Measurements from ENCODE around the gene SPATA19.

The SPATA19 gene

GRCh38 chr11:133817449-133817848, 27.9 kb downstream of the SPATA19 start:
- no peak for DNase-seq

DNA sequence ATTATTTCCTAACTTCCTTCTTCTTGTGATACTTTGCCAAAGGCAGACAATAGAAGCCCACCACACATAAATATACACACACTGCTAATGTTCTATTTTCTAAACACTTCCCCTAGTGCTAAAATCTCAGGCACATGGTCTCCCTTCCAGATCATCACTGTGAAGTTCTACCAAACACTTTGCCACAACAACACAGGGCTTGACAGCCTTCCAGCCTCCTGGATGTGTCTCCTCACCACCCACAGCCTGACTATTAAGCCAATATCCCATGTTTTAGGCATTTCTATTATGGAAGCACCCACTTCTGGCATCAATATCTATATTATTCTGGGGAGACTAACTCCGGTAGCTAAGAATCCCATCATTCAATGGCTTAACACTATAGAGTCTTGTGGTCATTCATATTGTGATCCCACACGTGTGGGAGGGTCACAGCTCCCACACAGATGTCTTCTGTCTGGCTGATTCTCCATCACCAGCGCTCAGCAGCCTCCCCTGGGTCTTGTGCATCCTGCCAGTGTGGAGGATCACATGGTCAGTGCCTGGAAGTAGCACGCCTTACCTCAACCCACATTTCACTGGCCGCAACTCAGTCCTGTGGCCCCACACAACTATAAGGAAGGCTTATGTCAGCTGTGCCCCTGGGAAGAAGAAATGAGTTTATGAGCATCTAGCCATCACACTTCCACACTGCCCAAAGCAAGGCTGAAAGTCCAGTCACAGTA, 29.0 kb downstream of the SPATA19 start:
- no peak for DNase-seq

DNA sequence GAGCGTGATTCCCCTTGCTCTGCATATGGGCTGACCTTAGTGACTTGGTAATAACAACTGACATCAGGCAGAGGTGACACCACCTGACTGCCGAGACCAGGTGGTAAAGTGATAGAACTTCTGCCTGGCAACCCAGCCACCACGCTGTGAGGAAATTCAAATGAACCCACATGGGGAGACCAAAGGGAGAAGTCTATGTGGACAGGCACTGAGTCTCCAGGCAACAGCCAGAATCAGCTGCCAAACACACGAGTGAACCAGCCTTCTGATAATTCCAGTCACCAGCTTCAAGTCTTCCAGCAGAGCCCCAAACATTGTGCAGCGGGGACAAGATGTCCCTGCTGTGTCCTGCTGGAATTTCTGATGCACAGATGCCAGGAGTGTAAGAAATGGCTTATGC, 29.7 kb downstream of the SPATA19 start:
- DNase-seq = no peak

DNA sequence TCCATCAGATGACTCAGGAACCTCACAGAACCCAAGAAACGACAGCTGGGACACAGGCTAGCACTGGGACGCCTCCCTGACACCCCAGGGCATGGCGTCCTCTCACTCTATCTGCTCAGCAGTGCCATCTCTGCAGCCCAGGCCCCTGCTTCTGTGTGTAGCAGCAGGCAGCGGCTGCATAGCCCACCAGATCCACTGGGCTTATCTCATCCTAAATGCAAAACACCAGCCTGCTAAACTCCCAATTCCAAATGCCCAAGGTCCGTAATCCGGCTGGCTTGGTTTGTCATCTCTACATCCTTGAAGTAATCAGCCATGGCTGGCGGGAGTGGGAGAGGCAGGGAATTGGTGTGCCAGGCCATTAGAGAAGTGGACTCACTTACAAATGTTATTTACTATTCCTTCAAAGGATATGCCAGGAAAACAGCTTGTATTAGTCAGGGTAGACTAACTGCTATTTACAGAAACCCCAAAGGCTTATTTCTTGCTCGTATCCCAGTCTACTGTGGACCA, 30.7 kb downstream of the SPATA19 start:
- no peak for DNase-seq

GRCh38 chr11:133811850-133812685, 33.2 kb downstream of the SPATA19 start:
- no peak for DNase-seq

DNA sequence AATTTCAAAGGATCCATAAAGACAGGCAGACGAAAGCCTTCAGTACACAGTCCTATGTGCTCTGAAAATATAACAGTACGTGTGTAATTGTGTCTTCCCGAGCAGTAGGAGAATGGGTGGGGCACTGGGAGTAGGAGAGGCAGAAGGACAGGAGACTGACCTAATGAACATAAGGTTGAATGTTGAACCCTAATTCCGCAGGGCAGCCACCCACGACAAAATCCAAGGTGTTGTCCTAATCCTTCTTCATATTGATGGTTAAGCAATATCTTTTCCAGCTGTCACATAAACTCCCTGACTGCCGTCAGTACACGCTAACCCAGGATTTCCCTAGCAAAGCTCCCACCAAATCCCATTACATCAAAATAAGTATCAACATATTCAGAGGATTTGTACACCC, 34.5 kb downstream of the SPATA19 start:
- DNase-seq = no peak

DNA sequence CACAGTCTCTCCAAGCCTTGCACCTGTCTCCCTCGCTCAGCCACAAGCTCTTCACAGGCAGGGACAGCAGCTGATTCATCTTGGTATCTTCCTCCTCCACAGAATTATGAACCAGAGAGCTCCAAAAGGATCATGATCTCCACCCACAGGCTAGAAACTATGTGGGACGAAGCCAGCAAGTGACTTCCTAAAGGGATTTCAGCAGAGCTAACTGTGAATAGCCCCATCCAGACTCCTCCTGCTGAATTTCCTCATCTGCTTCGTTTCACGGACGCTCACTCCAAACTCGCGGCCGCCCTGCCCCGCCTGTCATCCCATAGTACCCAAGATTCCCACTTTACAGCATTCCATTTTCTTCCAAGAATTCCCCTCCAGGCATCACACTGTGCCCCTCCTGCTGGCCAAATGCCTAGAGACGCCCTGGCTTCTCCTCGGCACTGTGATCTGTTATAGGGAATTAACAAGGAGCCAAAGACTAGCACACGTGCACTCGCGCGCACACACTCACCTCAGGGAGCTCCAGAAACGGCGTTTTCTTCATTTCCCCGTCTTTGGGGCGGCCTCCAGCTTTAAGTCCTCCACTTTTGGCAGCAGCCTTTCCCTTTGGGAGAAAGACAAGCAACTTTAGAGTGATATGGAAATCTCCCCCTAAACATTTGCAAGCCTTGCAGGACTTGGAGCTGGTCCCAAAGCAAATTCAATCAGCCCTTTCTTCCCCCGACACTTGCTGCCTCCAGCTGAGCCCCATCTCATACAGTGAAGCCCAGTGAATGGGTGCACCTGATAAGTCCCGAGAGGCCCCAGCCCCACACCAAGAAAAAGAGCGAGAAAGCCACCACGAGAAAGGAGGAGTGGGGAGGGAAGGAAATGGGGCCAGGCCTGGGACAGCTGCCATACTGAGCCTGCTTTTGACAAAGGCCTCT, 35.5 kb downstream of the SPATA19 start:
- DNase-seq = no peak

- DNase-seq = no peak
These were observed 36.7 kb downstream of the SPATA19 start for GRCh38 chr11:133808393-133809140.

GRCh38 chr11:133803026-133803425, 42.3 kb downstream of the SPATA19 start:
- DNase-seq = no peak

DNA sequence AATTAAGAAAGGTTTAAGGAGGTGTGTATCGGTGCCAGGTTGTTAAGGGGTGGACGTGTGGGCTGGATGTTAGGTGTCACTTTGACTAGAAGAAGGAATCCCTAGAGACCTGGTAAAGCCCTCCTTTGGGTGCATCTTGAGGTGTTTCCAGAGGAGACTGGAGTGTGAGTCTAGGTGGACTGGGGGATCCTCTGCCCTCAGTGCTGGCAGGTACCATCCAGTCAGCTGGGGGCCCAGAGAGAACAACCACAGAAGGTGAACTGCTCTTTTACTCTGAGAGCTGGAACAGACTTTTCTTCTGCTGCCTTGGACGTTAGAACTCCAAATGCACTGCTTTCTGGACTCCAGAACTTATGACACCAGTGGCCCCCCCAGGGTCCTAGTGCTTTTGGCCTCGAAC, 44.0 kb downstream of the SPATA19 start:
- no peak for DNase-seq

DNA sequence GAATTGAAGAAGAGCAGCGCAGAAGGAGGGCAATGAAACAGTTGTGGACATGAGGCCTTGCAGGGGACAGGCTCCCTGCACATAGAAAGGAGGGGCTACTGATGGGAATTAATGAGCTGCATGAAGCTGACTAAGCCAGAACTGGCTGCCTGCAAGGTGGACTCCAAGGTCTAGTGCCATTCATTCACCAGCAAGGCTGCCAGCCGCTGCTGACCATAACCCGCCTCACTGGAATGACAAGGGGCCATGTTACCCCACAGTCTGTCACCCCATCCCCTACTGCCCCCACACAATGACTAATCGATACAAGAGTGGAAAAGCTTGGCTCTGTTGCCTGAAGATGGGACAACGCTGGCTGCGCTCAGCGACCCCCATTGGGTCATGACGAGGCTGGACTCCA, 44.6 kb downstream of the SPATA19 start:
- no peak for DNase-seq

DNA sequence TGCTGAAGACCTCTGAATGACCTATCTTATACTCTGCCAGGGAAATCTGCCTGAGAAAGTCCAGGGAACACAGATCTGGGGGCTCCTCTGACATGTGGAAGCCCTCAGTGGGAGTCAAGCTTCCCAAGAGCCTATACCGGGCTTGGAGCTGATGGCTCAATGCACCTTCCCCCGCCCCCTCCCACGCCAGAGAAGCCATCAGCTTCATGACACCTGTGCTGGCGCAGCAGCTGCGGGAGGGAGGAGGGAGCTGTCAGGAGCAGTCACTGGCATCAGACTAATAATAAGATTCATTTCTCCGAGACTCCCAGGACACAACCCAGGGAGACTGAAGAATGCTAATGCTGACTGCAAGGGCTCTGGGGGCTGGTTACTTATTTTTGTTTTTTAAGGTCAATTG, 47.8 kb downstream of the SPATA19 start:
- DNase-seq = no peak

DNA sequence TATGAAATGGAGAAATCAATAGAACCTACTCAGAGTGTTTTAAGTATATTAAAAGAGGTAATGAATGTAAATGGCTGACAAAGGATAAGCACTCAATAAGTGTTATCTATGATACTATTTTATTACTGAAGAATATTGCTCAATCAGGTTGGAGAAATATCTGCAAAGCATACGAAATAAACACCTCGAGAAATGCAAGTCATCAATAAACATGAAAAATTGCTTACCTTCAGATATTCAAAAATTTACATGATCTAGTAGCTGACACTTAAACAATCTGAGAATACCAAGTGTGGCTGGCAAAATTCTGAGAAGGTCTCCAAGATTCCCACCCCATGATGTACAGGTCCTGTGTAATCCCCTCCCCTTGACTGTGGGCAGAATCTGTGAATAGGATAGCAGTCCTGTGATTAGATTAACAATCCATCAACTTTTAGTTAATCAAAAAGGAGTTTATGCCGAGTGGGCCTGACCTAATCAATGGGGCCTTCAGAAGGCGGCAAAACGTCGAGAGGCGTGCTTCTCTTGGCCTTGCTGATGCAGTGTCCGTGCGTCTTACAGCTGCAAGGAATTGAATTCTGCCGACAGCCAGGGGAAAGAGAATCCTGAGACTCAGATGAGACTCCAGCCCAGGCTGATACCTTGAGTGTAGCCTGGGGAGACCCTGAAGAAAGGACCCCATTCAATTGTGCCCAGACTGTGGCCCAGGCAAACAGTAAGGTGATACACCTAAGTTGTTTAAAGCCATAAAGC, 49.1 kb downstream of the SPATA19 start:
- no peak for DNase-seq

GRCh38 chr11:133795088-133795487, 50.2 kb downstream of the SPATA19 start:
- DNase-seq = no peak

GRCh38 chr11:133794205-133794604, 51.1 kb downstream of the SPATA19 start:
- no peak for DNase-seq

- no peak for DNase-seq
These were observed 51.9 kb downstream of the SPATA19 start for GRCh38 chr11:133793271-133794035.

GRCh38 chr11:133790995-133791394, 54.3 kb downstream of the SPATA19 start:
- no peak for DNase-seq

Data from fibroblast of skin of back (primary cell).